GM06990 (cell line): ENCODE data around the gene EEF2K.

Experiments
- DNase-seq: peaks from one replicate; pipeline ENCODE4 v3.0.0-alpha.2; 2011; ENCODE audit not compliant: insufficient read length; ENCODE audit errors: extremely low read depth
- H3K27me3 ChIP-seq: replicated peaks from 2 replicates; pipeline ENCODE4 v1.6.0; 2011; ENCODE audit warnings: low read length; ENCODE audit not compliant: control insufficient read depth, insufficient read depth
- H3K36me3 ChIP-seq: 2 replicates; pipeline ENCODE4 v1.5.1; 2011; ENCODE audit warnings: low read length; ENCODE audit not compliant: control insufficient read depth, insufficient read depth
- H3K4me3 ChIP-seq: replicated peaks from 2 replicates; pipeline ENCODE4 v1.5.1; 2011; ENCODE audit warnings: low read depth, mild to moderate bottlenecking, control low read depth, low read length
- CTCF ChIP-seq: IDR thresholded peaks from 2 replicates; pipeline ENCODE4 v1.5.1; 2011; ENCODE audit warnings: low read length, control low read depth, mild to moderate bottlenecking, inconsistent platforms; ENCODE audit not compliant: insufficient read depth, poor library complexity, severe bottlenecking

Gene EEF2K

GRCh38 chr16:22317001-22317530, 111.0 kb downstream of the EEF2K start:
- DNase-seq, result no peak
- TF ChIP-seq CTCF, result no peak
- Histone ChIP-seq H3K4me3 (no peak overlapping the region), H3K27me3 (no peaks in the 10 kb centered on the region), H3K36me3 (peaks cover 37% of the 10 kb centered on the region)

GRCh38 chr16:22317625-22318024, 111.5 kb downstream of the EEF2K start:
- Histone ChIP-seq H3K27me3 (no peaks in the 10 kb centered on the region), H3K4me3 (no peak overlapping the region), H3K36me3 (peaks cover 40% of the 10 kb centered on the region)
- no peak for DNase-seq
- TF ChIP-seq CTCF, result no peak

GRCh38 chr16:22318690-22319358, 112.7 kb downstream of the EEF2K start:
- no peak for DNase-seq
- peak; percentile 73 for TF ChIP-seq CTCF
- H3K27me3 ChIP-seq, result no peaks in the 10 kb centered on the region
- H3K4me3 ChIP-seq, result no peak overlapping the region
- peaks cover 38% of the 10 kb centered on the region for H3K36me3 ChIP-seq

- no peak for TF ChIP-seq CTCF
- peaks cover 42% of the 10 kb centered on the region for H3K36me3 ChIP-seq
Observed at GRCh38 chr16:22320572-22321339, 114.7 kb downstream of the EEF2K start.

GRCh38 chr16:22321340-22322001, 115.4 kb downstream of the EEF2K start:
- Histone ChIP-seq H3K4me3 (no peak overlapping the region), H3K36me3 (peaks cover 42% of the 10 kb centered on the region), H3K27me3 (no peaks in the 10 kb centered on the region)
- DNase-seq, result peak; percentile 50
- peak; percentile 88 for TF ChIP-seq CTCF

More at GRCh38 chr16:22320572-22321339, 114.7 kb downstream of the EEF2K start:
- H3K4me3 ChIP-seq, result no peak overlapping the region
- no peaks in the 10 kb centered on the region for H3K27me3 ChIP-seq
- no peak for DNase-seq
